Raji (cell line): ENCODE results near the gene COL1A2.

ENCODE experiments used
- POLR2A ChIP-seq: IDR thresholded peaks from 2 replicates; pipeline ENCODE4 v1.6.1; 2011; ENCODE audit warnings: low read depth, low read length, control low read depth; ENCODE audit not compliant: insufficient read depth

Gene COL1A2

DNA sequence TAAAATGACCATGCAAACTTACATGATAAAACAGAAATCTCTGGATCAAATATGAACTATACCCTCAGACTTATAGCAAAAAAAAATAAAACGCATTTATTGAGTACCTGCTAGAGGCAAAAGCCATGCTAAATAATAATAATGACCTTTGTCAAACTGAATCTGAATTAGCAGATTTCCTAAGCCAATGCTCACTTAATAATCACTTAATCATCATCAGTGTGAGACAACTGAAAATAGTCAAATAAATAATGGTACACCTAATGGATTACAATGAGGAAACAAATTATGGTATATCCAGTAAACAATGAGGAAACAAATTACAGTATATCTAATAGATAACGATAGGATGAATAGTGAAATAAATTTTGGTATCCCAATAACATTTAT is 37.6 kb downstream of the COL1A2 start:
- no peak for TF ChIP-seq POLR2A

DNA sequence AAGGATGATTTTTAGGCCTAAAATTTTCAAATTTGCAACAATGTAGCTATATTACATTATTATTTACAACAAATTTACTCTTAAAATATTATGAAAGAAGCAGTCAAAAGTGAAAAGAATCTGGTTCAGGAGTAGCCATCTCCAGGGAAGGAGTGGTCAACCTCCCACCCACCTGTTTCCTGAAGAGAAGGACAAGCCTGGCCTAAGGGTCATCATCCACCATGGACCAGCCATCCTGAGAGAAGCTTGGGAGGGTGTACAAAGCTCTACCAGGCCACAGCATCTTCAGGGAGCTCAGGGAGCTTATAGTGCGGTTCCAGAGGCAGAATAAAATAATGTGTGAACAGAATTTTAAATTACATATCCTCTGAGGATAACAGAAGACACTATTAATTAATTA is 38.1 kb downstream of the COL1A2 start:
- TF ChIP-seq POLR2A, result no peak

DNA sequence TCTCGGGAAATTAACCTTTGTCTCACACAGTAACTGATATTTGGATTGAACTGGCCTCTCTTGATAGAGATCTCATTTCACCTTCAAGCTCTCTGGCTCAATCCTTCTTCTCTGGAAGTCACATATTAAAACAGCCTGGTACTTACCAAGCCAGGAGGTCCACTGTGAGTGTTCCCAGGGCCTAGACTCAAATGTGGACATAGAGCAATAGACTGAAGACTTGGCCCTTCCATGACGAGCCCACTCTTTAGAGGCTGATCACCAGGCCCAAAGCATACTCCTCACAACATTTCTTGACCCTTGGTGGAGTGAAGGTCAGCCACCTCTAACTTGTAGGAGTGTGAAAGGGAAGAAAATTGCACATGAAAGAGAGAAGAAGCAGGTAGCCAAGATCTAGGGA is 38.5 kb downstream of the COL1A2 start:
- no peak for TF ChIP-seq POLR2A

DNA sequence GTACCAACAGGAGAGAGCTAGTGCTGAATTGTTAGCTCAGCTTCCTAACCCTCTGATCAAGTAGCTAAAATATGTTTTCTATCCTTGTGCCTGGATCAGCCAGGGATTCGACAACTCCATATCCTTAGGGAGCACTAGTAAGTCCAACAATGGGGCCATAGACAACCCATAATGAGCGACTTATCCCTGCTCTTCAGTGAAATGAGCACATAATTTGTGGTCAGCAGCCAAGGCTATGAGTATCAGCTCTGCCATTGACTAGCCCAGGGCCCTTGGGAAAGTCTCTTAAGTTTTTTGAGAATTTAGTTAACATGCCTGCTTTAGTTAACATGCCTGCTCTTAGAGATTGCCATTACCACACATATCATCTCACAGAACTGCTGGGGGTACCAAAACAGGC is 39.3 kb downstream of the COL1A2 start:
- no peak for TF ChIP-seq POLR2A

DNA sequence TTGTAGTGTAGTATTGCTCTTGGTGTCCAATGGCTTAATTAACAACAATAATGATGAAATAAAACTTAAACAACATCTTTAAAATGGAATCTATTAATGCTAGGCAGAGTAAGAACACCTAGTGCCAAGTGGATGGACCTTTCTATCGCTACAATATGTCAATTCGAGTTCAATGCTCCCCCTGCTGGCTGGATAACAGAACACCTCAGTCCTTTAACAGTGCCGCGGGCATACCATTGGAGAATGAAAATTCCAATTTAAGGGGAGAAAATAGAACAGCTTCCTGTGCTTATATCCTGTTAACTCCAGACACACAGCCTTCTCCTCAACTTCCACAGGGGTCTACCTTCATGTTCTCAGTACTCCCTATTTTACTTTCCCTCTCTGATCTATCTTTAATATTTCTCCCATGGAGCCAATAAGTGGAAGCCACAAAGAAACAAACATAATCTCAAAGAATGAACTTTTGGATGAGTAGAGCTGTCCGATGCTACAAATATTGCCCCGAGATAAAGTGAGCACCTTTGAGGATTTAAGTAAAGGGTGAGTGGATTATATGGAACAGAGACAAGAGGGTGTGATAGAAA is 41.4 kb downstream of the COL1A2 start:
- TF ChIP-seq POLR2A, result no peak

DNA sequence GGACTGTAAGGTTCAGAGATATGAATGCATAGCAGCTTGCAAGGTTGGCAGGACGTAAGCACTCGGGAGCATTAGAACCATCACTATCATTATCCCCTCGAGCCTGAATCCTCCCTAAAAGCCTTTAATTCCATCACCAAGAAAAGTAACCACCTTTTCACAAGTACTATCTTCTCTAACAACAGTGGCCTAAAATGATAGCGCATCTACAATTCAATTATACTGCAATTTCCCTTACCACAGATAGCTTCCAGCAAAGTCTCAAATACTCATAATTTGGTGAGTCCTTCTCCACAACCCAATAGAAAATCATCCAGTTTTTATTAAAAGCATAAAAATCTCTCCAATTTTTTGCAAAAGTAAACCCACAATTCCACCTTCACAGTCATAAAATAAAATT is 42.0 kb downstream of the COL1A2 start:
- TF ChIP-seq POLR2A, result no peak

DNA sequence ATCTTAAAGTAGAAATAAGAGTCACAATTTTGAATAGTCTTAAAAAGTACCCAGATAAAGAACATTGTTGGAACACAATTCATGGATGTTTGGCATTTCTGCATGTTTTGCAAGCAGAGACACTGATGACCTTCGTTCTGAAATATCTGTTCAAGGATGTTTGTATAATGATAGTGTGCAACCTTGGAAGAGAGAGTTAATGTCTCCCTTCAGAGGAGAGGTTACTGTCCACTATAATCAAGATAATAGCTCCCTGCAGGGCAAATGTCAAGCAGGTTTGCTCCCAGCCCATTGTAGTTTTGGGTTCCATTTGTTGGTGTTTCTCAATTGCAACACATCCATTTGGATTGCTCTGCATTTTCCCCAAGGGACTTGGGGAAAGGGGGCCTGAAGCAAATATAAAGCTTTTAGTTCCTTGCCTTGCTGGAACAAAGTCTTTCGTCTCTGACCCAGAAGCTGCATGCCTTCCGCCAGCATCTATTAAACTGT is 45.2 kb downstream of the COL1A2 start:
- TF ChIP-seq POLR2A, result no peak

DNA sequence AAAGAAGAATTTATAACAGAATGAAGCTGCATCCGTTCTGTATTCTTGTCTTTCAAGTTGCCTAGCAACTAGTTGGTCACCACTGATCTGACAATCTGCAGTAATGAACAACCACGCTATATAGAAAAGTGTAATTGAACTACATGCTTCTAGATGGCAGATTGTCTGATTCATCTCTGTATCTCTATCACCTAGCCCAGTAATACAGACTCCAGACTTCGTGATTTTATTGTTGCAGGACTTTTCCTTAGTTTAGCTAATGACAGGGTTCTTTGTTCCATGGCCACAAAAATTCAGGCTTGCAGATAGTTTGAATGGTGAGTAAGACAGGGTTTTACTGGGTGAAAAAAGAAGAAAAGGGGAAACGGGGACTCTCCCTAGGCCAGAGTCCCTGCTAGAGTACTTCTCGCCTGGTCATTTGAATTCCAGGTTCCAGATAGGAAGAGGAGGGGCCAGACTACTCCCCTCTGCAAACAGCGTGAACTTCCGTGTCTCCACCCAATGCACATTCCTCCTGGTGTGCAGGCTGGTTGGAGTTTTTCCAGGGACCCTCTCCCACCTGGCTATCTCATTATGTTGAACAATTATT is 45.9 kb downstream of the COL1A2 start:
- TF ChIP-seq POLR2A, result no peak

DNA sequence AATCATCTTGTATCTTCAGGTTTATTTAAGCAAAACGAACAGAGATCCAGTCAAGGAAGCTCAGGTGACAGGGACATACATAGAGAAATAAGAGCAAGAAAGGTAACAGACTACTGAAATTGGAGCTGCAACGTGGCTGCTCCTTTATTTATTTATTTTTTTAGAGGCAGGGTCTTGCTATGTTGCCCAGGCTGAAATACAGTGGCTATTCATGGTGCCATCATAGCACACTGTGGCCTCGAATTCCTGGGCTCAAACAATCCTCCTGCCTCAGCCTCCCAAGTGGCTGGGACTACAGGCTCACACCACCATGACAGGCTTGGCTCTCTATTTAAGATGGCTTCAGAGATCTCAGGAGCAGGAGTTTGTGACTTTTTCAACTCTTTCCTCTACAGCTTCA is 46.4 kb downstream of the COL1A2 start:
- TF ChIP-seq POLR2A, result no peak

DNA sequence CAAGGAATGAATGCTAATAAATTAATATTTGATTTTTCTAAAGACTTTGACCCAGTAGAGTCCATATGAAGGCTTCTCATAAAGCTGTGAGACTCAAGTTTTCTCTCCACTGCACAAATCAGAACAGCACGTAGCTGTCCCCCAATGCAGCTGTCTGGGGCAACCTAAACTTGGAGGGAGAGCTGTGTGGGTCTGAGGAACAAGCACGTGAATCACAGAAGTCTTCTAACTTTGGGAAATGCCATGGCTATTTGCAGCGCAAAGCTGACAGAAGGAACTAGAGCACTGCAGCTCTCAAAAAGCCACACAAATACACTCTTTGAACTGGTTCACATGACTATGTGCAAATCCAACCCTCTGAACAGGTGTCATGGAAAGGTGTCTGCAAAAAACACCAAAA is 47.9 kb downstream of the COL1A2 start:
- no peak for TF ChIP-seq POLR2A

DNA sequence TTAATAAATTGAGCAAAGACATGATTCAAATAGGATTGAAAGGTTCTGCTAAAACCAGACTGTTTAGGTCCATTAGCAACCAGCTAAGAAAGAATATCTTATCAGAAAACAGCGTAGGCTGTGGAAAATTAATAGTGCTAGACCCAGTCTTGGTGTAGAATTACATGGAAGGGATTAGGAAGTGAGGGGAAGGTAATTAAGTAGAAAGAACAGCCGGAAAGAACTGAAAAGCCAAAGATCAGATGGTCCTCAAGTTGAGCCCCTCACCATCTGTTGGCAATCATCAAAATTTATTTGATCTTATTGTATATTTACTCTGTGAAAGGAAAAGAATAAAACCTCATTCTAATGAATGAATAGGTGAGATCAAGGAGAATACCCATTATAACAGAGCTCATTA is 50.1 kb downstream of the COL1A2 start:
- no peak for TF ChIP-seq POLR2A

DNA sequence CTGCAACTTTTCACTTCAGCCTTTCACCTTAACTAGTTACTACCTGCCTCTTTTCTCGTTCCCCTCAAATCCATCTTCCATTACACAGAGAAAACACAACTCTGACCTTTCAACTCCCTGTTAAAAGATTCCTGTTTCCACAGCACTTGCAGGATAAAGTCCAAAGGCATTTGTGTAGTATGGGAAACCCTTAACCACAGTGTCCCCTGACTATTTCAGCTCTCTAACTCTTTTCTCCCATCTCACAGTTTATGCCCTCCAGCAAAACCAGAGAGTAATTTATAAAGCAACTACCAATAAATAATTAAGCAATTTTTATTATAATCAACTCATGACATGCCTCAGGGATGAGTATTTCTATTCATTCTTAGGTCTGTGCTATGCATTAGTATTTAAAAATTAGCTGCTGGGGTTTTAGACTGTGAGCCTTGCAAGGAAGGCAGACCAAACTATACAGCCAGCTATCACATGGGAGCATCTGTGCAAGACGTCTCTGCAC is 51.0 kb downstream of the COL1A2 start:
- no peak for TF ChIP-seq POLR2A

DNA sequence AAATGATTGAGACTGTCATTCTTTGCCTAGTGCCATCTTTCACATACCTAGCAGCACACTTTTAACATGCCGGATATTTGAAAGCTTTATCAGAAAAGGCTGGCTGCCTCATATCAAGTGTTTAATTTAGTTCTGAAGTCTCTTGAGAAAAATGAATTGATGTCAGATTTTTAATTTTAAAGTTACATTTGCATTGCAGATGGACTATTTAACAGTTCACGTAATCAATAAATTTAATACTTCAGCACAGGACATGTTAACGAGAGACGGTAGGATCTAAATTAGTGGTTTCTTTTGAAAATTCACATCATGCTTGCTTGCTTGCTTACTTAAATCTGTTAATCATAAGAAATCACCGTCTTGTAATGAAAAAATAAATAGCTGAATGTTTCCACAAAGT is 51.6 kb downstream of the COL1A2 start:
- no peak for TF ChIP-seq POLR2A

DNA sequence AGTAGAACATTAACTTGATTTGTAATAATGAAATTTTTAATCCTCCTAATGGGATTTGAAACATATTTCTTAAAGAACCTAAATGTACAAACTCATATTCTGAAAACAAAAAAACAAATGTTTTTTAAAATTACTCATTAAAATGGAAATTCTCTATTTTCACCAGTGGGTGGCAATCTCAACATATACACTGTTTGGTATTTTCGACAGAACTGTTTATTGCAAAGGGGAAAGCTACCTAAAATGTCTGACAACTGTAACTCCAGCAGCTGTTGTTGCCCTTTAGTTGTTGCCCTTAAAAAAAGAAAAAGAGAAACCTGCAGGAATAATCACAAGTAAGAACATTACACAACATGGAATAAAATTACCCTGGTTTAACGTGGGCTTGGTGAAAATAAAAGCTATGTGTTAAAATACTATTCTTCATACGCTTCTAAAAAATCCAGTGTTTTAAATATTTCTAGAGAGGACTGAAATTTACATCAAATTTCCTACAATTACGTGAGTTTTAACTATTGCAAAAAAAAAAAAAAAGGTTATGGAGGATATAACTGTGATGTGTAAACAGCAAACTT is 54.5 kb downstream of the COL1A2 start:
- TF ChIP-seq POLR2A, result no peak

DNA sequence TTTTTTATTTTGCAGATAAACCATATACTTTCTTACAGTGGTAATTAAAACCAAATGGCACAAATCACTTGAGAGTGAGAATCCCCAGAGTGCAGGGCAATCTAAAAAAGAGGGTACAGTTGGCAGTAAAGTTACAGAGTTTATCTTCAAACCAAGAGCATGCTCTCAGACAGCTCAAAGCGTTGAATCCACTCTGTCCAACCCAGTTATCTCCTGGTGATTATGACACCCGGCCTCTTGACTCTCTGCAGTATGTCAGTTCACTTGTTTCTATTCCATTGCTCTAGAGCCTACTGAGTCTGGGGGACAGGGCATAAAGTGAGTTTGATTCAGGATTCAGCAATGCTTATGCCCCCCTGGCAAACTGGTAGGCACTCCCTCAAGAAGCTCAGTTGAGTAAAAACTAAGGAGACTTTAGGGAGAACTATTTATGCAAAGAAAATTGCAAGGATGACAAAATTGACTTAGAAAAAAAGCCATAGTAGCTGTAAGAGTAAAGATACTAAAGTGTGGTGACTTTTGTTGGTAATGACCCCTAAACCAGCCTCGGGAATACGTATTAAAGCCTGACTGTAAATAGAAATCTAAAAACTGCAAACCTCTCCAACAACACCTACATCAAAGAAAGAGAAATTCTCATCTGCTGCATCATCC is 55.5 kb downstream of the COL1A2 start:
- TF ChIP-seq POLR2A, result no peak

DNA sequence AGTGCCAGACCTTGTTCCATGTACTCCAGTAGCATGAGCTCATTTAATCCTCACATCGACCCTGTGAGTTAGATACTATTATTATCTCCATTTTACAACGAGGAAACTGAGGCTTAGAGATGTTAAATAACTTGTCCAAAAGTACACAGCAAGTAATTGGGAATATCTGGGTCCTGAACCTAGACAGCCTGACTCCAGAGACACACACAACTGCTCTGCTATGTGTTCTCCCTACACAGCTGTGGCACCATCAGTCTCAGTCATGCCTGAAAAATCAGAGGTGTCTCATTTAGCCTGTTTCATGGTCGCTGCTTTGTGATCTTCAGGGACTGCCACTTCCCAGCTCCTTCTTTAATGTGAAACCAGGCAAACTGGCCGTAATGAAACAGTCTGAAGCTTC is 56.5 kb downstream of the COL1A2 start:
- TF ChIP-seq POLR2A, result no peak

DNA sequence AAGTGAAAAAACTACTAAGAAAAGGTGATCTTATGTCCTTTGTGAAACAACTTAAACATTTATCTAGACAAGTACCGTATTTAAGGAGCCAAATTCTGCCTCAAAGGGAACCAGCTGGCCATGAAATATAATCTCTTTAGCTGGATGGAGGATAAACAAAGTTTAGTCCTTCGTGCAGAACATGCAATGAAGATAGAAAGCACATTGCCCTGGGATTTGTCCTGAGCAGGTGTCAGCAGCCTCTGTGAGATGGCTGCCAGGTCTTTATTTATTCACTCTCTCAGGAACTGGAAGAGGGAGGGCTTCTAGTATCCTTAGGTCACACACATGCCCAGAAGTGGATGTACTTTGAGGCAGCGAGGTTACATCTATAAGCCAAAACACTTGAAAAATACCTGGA is 57.5 kb downstream of the COL1A2 start:
- TF ChIP-seq POLR2A, result no peak

DNA sequence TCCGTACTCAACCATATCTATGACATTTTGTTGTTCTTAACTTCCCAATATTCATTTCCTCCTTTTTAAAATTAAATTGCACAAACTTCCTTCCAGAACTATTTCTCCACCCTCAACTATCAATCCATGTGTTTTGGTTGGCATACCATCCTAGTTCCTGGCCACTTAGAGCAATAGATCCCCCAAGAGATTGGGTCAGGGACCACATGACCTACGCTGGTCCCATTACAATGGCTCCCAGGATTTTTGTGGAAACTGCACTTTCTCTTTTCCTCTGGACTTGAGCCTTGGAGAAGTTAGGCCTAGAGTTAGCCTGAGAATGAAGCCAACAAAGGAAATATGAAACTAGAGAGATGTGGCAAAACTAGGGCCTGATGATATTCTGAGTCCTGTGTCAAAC is 59.2 kb downstream of the COL1A2 start:
- TF ChIP-seq POLR2A, result no peak
